WTC11 (cell line): ENCODE results near the gene MRPL20. TPM values are rescaled to one million over a fixed set of nuclear protein-coding genes. Genes with fewer than 3 reads are reported as not detected.

Experiments
- ATAC-seq: fragments of 200-7000 bp; cut with Tn5 transposase; 2 replicates; pipeline ENCODE4 v1.10.0; 2021; ENCODE audit warnings: mild to moderate bottlenecking, moderate library complexity
- CTCF ChIA-PET: fragments of 300-600 bp; sonication (Branson Sonifier 250); formaldehyde crosslinking; loops from one replicate; lab custom pipeline; 2021; ENCODE audit warnings: antibody characterized with exemption; lab: Charles Lee
- POLR2A ChIA-PET: fragments of 350-600 bp; sonication (Branson Sonifier 250); formaldehyde crosslinking; loops from one replicate; lab custom pipeline; 2021; ENCODE audit warnings: antibody characterized with exemption; lab: Charles Lee
- DNase-seq: peaks from one replicate; pipeline ENCODE4 v3.0.0; 2021; ENCODE audit warnings: low spot score
- H3K27ac Mint-ChIP-seq: 2 replicates; pipeline ENCODE4 v1.8.0; 2021; ENCODE audit warnings: mixed read lengths
- H3K27me3 Mint-ChIP-seq: 2 replicates; pipeline ENCODE4 v1.8.0; 2021; ENCODE audit warnings: low read depth, mild to moderate bottlenecking, moderate library complexity, mixed read lengths
- H3K36me3 Mint-ChIP-seq: 2 replicates; pipeline ENCODE4 v1.8.0; 2021; ENCODE audit warnings: mixed read lengths
- H3K4me1 Mint-ChIP-seq: 2 replicates; pipeline ENCODE4 v1.8.0; 2022; ENCODE audit warnings: mixed read lengths
- H3K4me3 Mint-ChIP-seq: 2 replicates; pipeline ENCODE4 v1.8.0; 2021; ENCODE audit warnings: mild to moderate bottlenecking, moderate library complexity, mixed read lengths
- H3K9me3 Mint-ChIP-seq: 2 replicates; pipeline ENCODE4 v1.8.0; 2021; ENCODE audit warnings: mixed read lengths
- ATF1 ChIP-seq: sonication (generic); formaldehyde crosslinking; IDR thresholded peaks from 2 replicates; pipeline ENCODE4 v1.8.1; 2023; ENCODE audit warnings: mild to moderate bottlenecking, moderate library complexity, missing genetic modification reagents
- CREB1 ChIP-seq: sonication (generic); formaldehyde crosslinking; IDR thresholded peaks from 2 replicates; pipeline ENCODE4 v1.8.0; 2023; ENCODE audit warnings: mild to moderate bottlenecking, missing genetic modification reagents
- NR3C1 ChIP-seq: sonication (generic); formaldehyde crosslinking; conservative IDR thresholded peaks from 2 replicates; pipeline ENCODE4 v1.8.1; 2023; ENCODE audit warnings: low read depth, mild to moderate bottlenecking, missing genetic modification reagents
- ZBTB21 ChIP-seq: sonication (generic); formaldehyde crosslinking; IDR thresholded peaks from 2 replicates; pipeline ENCODE4 v1.8.1; 2023; ENCODE audit warnings: mild to moderate bottlenecking, missing genetic modification reagents, borderline replicate concordance
- ZNF219 ChIP-seq: sonication (generic); formaldehyde crosslinking; IDR thresholded peaks from 2 replicates; pipeline ENCODE4 v1.8.0; 2023; ENCODE audit warnings: missing genetic modification reagents, mild to moderate bottlenecking, borderline replicate concordance
- ZNF263 ChIP-seq: sonication (generic); formaldehyde crosslinking; IDR thresholded peaks from 2 replicates; pipeline ENCODE4 v1.8.1; 2022; ENCODE audit warnings: low read depth, mild to moderate bottlenecking, moderate library complexity, missing genetic modification reagents
- total RNA-seq: library from RNA; stranded (reverse); gene quantifications from 3 replicates; pipeline ENCODE4 v1.2.3, GENCODE V29; 2021
- TF ChIP-seq, protein P1 (sequence below): sonication (generic); formaldehyde crosslinking; IDR thresholded peaks from 2 replicates; pipeline ENCODE4 v1.8.0; 2022; ENCODE audit warnings: mild to moderate bottlenecking, missing genetic modification reagents
- TF ChIP-seq, protein P2 (sequence below): sonication (generic); formaldehyde crosslinking; IDR thresholded peaks from 2 replicates; pipeline ENCODE4 v1.8.0; 2022; ENCODE audit warnings: mild to moderate bottlenecking, missing genetic modification reagents
- TF ChIP-seq, protein P3 (sequence below): sonication (generic); formaldehyde crosslinking; IDR thresholded peaks from 2 replicates; pipeline ENCODE4 v1.8.1; 2022; ENCODE audit warnings: mild to moderate bottlenecking, moderate library complexity, missing genetic modification reagents
- TF ChIP-seq, protein P4 (sequence below): fragments of 250-450 bp; sonication (Bioruptor Pico); conservative IDR thresholded peaks from 2 replicates; pipeline ENCODE4 v1.9.0; 2021; ENCODE audit warnings: mild to moderate bottlenecking
- TF ChIP-seq, protein P5 (sequence below): fragments of 250-450 bp; sonication (Bioruptor Pico); IDR thresholded peaks from 2 replicates; pipeline ENCODE4 v1.9.0; 2021; ENCODE audit warnings: mild to moderate bottlenecking
- TF ChIP-seq, protein P6 (sequence below): sonication (generic); formaldehyde crosslinking; IDR thresholded peaks from 2 replicates; pipeline ENCODE4 v1.8.0; 2022; ENCODE audit warnings: mild to moderate bottlenecking, missing genetic modification reagents

The MRPL20 gene
- total RNA-seq, 1 experiment from 2014 or later: 156 TPM

DNA sequence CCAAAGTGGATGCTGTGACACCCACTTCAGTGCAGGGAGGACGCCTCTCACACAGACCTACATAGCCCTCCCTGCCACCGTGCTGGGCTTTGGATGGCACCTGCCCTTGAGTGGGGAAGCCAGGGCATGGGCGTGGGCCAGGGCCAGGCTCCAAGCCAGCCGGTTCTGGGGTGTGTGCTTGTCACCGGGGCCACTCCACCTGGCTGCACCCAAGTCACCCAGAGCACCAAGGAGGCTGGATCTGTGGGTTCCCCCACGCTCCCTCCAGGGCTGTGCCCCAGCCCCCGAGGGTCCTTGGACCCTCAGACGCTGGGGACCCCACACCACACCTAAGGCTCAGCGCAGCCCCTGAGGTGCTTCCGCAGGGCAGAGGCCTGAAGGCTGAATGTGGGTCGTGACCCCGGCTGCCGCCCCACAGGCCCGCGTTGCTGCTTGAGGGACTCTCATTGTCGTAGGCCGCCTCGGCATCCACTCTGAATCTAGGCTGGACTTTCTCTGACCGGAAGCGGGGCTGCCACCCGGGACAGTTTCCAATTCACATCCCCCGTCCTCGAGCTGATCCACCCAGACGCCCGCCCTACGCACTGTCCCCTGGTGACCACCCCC is 50.2 kb downstream of the MRPL20 start (continued):
- no peak for TF ChIP-seq NR3C1 (CRISPR knock-in tag)
- TF ChIP-seq, protein P1, sequence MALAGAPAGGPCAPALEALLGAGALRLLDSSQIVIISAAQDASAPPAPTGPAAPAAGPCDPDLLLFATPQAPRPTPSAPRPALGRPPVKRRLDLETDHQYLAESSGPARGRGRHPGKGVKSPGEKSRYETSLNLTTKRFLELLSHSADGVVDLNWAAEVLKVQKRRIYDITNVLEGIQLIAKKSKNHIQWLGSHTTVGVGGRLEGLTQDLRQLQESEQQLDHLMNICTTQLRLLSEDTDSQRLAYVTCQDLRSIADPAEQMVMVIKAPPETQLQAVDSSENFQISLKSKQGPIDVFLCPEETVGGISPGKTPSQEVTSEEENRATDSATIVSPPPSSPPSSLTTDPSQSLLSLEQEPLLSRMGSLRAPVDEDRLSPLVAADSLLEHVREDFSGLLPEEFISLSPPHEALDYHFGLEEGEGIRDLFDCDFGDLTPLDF (CRISPR knock-in tag): no peak
- TF ChIP-seq ATF1 (CRISPR knock-in tag): no peak

DNA sequence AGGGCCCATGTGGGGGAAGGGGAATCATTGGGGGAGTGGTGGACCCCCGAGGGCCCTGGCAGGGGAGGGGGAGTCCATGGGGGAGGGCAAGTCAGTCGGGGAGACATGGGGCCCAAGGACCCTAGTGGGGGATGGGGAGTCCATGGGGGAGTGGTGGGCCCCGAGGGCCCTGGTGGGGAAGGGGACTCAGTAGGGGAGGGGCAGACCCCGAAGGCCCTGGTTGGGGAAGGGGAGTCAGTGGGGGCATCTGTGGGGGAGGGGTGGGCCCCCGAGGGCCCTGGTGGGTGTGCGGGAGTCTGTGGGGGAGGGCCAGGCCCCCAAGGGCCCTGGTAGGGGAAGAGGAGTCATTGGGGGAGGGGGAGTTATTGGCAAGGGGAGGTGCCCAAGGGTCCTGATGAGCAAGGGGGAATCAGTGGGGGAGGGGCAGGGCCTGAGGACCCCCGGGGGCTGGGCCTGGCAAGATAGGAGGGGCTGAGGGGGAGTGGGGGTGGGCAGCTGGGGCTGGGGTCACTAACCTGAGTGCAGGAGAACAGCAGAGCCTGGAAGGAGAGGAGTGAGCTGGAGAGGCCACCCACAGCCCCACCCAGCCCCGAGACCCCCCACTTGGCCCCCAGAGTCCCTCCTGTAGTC is 50.8 kb downstream of the MRPL20 start:
- POLR2A ChIA-PET: interaction anchor here (1.3 kb wide), 1 partner anchor 77 kb away, joined by 3 read pairs; no protein-coding TSS in a partner anchor

DNA sequence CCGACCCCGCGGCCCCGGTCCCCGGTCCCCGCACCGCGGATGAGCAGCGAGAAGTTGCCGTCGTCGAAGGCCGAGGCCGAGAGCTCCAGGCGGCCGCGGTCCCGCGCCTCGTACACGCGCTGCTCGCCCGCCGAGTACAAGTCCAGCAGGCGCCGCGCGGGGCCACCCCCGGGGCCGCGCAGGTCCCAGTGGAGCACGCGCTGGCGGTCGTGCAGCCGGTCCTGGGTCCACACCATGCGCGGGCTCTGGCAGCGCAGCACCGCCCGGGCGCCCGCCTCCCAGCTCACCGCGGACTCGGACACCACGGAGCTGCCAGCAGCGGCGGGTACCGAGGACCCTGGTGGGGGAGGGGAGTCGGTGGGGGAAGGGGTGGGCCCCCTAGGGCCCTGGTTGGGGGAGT is 51.7 kb downstream of the MRPL20 start:
- Mint-ChIP-seq H3K4me3 (no peak overlapping the region), H3K27ac (no peak overlapping the region), H3K36me3 (no peaks in the 10 kb centered on the region), H3K27me3 (peaks cover 17% of the 10 kb centered on the region), H3K4me1 (peaks cover 29% of the 10 kb centered on the region), H3K9me3 (no peaks in the 10 kb centered on the region)
- ATAC-seq (no peak), DNase-seq (no peak)
- TF ChIP-seq, protein P2, sequence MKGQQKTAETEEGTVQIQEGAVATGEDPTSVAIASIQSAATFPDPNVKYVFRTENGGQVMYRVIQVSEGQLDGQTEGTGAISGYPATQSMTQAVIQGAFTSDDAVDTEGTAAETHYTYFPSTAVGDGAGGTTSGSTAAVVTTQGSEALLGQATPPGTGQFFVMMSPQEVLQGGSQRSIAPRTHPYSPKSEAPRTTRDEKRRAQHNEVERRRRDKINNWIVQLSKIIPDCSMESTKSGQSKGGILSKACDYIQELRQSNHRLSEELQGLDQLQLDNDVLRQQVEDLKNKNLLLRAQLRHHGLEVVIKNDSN (CRISPR knock-in tag): no peak
- TF ChIP-seq ZNF219 (CRISPR knock-in tag): no peak
- TF ChIP-seq, protein P3, sequence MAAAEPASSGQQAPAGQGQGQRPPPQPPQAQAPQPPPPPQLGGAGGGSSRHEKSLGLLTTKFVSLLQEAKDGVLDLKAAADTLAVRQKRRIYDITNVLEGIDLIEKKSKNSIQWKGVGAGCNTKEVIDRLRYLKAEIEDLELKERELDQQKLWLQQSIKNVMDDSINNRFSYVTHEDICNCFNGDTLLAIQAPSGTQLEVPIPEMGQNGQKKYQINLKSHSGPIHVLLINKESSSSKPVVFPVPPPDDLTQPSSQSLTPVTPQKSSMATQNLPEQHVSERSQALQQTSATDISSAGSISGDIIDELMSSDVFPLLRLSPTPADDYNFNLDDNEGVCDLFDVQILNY: no peak
- TF ChIP-seq, protein P4, sequence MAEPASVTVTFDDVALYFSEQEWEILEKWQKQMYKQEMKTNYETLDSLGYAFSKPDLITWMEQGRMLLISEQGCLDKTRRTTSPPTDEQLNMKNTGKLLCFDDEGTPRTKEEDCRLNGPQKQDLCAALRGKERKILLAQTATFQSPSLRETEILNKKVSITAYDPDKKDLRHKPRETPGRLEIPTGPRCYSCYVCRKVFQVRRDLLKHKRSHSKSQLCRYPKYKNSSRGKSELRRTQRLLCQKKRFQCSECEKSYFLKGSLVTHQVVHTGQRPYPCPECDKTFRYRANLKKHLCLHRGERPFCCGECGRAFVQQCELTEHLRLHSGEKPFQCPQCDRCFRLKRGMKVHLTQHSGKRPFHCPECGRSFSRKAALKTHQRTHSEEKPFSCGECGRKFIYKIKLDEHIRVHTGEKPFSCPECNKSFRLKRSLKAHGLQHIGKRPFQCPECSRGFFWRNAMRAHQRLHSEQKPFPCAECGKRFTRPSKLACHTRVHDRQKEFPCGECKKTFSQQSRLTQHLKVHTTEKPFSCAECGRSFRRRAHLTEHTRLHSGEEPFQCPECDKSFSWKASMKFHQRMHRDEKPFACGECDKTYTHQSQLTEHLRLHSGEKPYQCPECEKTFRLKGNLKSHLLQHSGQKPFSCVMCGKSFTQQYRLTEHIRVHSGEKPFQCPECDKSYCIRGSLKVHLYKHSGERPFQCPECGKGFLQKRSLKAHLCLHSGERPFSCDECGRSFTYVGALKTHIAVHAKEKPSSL (CRISPR knock-in tag): no peak
- TF ChIP-seq, protein P5, sequence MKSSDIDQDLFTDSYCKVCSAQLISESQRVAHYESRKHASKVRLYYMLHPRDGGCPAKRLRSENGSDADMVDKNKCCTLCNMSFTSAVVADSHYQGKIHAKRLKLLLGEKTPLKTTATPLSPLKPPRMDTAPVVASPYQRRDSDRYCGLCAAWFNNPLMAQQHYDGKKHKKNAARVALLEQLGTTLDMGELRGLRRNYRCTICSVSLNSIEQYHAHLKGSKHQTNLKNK (CRISPR knock-in tag): no peak
- TF ChIP-seq, protein P6, sequence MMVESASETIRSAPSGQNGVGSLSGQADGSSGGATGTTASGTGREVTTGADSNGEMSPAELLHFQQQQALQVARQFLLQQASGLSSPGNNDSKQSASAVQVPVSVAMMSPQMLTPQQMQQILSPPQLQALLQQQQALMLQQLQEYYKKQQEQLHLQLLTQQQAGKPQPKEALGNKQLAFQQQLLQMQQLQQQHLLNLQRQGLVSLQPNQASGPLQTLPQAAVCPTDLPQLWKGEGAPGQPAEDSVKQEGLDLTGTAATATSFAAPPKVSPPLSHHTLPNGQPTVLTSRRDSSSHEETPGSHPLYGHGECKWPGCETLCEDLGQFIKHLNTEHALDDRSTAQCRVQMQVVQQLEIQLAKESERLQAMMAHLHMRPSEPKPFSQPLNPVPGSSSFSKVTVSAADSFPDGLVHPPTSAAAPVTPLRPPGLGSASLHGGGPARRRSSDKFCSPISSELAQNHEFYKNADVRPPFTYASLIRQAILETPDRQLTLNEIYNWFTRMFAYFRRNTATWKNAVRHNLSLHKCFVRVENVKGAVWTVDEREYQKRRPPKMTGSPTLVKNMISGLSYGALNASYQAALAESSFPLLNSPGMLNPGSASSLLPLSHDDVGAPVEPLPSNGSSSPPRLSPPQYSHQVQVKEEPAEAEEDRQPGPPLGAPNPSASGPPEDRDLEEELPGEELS: 0 out of 2 replicates have a peak, but pooled peaks have one; percentile 27
- ChIA-PET POLR2A (interaction anchor here (0.8 to 1.3 kb wide), 2 partner anchors 30 to 77 kb away, joined by 3 read pairs; no protein-coding TSS in a partner anchor), CTCF (interaction anchor here (0.7 to 1.2 kb wide), 6 partner anchors 10 to 149 kb away, joined by 3 to 6 read pairs (median 3); no protein-coding TSS in a partner anchor)

More for the DNA sequence above, 50.8 kb downstream of the MRPL20 start:
- no peak for DNase-seq
- H3K27me3 Mint-ChIP-seq: peaks cover 17% of the 10 kb centered on the region
- TF ChIP-seq ZNF263 (CRISPR knock-in tag) (no peak), ZBTB21 (CRISPR knock-in tag) (no peak), CREB1 (no peak)
- H3K4me3 Mint-ChIP-seq: no peak overlapping the region
- H3K4me1 Mint-ChIP-seq: peaks cover 35% of the 10 kb centered on the region
- no peak overlapping the region for H3K27ac Mint-ChIP-seq
- no peaks in the 10 kb centered on the region for H3K9me3 Mint-ChIP-seq
- no peaks in the 10 kb centered on the region for H3K36me3 Mint-ChIP-seq
- CTCF ChIA-PET: interaction anchor here (1.2 kb wide), 1 partner anchor 15 kb away, joined by 6 read pairs; no protein-coding TSS in a partner anchor
- ATAC-seq: no peak
